HG02852 (cell line): ENCODE results near the gene MTERF1.
"Not testable (repeated sequence)": the region's sequence is repeated elsewhere in the genome, so short reads cannot be mapped to it uniquely, and the experiment has no call there.

Experiments
- ATAC-seq: cut with Tn5 transposase; IDR thresholded peaks from one replicate; pipeline ENCODE4 v1.9.1; 2021; ENCODE audit warnings: mild to moderate bottlenecking, moderate library complexity; ENCODE audit not compliant: unreplicated experiment

The MTERF1 gene

GRCh38 chr7:91887336-91888213 lies 7.1 kb upstream of the MTERF1 start:
- ATAC-seq: not testable (repeated sequence)

- ATAC-seq: no peak
These were observed 3.3 kb upstream of the MTERF1 start for GRCh38 chr7:91883676-91884362.

- ATAC-seq: peak; percentile 3
These were observed 488 bp downstream of the MTERF1 start for GRCh38 chr7:91880016-91880412.

GRCh38 chr7:91876391-91877133 lies 3.9 kb downstream of the MTERF1 start:
- ATAC-seq: no peak

GRCh38 chr7:91875851-91876250 lies 4.7 kb downstream of the MTERF1 start:
- ATAC-seq: no peak

GRCh38 chr7:91872928-91873327 lies 7.6 kb downstream of the MTERF1 start:
- no peak for ATAC-seq

GRCh38 chr7:91872069-91872468 lies 8.4 kb downstream of the MTERF1 start:
- no peak for ATAC-seq

GRCh38 chr7:91869661-91870060 lies 10.8 kb downstream of the MTERF1 start:
- ATAC-seq: no peak

- no peak for ATAC-seq
These were observed 13.8 kb downstream of the MTERF1 start for GRCh38 chr7:91866599-91867148.

GRCh38 chr7:91865511-91865910 lies 15.0 kb downstream of the MTERF1 start:
- no peak for ATAC-seq

GRCh38 chr7:91864604-91865003 lies 15.9 kb downstream of the MTERF1 start:
- ATAC-seq: not testable (repeated sequence)

GRCh38 chr7:91864070-91864469 lies 16.4 kb downstream of the MTERF1 start:
- no peak for ATAC-seq

GRCh38 chr7:91852263-91852741 lies 28.2 kb downstream of the MTERF1 start:
- no peak for ATAC-seq

GRCh38 chr7:91850455-91850854 lies 30.0 kb downstream of the MTERF1 start:
- ATAC-seq: no peak

GRCh38 chr7:91847876-91848588 lies 32.5 kb downstream of the MTERF1 start:
- ATAC-seq: no peak

GRCh38 chr7:91847231-91847630 lies 33.3 kb downstream of the MTERF1 start:
- ATAC-seq: no peak

GRCh38 chr7:91846436-91846835 lies 34.1 kb downstream of the MTERF1 start:
- ATAC-seq: no peak

GRCh38 chr7:91843831-91844230 lies 36.7 kb downstream of the MTERF1 start:
- peak; percentile 91 for ATAC-seq

- no peak for ATAC-seq
These were observed 42.1 kb downstream of the MTERF1 start for GRCh38 chr7:91838439-91838838.

- no peak for ATAC-seq
These were observed 43.0 kb downstream of the MTERF1 start for GRCh38 chr7:91837397-91838070.
